ENCODE data around the gene NSUN2. TPM values are rescaled to one million over a fixed set of nuclear protein-coding genes. Genes with fewer than 3 reads are reported as not detected.
A peak's percentile ranks its signal among the peaks of the same experiment; 100 is the strongest.

Gene NSUN2
- total RNA-seq, 1 experiment from 2014 or later, result 155 TPM

- Histone ChIP-seq H3K27me3 (ENCODE audit: insufficient read depth, low read depth) (no peaks in the 10 kb centered on the region), H4K20me1 (ENCODE audit: insufficient read depth) (peaks cover 54% of the 10 kb centered on the region), H3K9me3 (ENCODE audit: insufficient read depth, low read depth) (no peaks in the 10 kb centered on the region), H3K4me2 (peak overlapping the region; percentile 76), H3K9me2 (ENCODE audit: insufficient read depth) (no peaks in the 10 kb centered on the region), H2AFZ (peak overlapping the region; percentile 99), H3K4me3 (peak overlapping the region; percentile 72), H3K27ac (peak overlapping the region; percentile 83), H3K4me1 (replicated peaks; ENCODE audit: insufficient read depth) (peaks cover 22% of the 10 kb centered on the region), H3K79me2 (ENCODE audit: low read depth) (peaks cover 84% of the 10 kb centered on the region), H3F3A (ENCODE audit: insufficient read depth, low read depth) (no peaks in the 10 kb centered on the region; the same call in 1 of the 2 replicates), H3K36me3 (ENCODE audit: low read depth) (peaks cover 43% of the 10 kb centered on the region)
- no peak for DNase-seq
- CTCF ChIA-PET, result interaction anchor here (0.6 kb wide), 1 partner anchor 1125 kb away, joined by 3 read pairs; no protein-coding TSS in a partner anchor
- intact Hi-C loops (cut with micrococcal nuclease; ENCODE audit: unreplicated experiment), result loop anchor here (5.0 to 10.0 kb wide), 3 partner anchors 1115 to 1488 kb away; partner anchors contain the start of genes ADAMTS16, FASTKD3 and MTRR
- TSS peak; percentile 26 for BruUV-seq (replicated peaks)
- POLR2A ChIA-PET (ENCODE audit: unreplicated experiment), result interaction anchor here (0.8 to 1.0 kb wide), 2 partner anchors 81 to 1237 kb away, joined by 7 to 9 read pairs; partner anchors contain the start of genes FASTKD3, MTRR and TENT4A
- TF ChIP-seq CTCF (conservative IDR thresholded peaks at IDR 0.05), result no peak; the same call in 1 of the 2 replicates
Measured at GRCh38 chr5:6632324-6632887, 438 bp downstream of the NSUN2 start.

GRCh38 chr5:6631441-6631840 is 1.4 kb downstream of the NSUN2 start:
- DNase-seq, result no peak
- H2AFZ ChIP-seq, result no peak overlapping the region
- CTCF ChIA-PET, result no interaction called here
- peak overlapping the region; percentile 72 for H3K4me3 ChIP-seq
- peaks cover 88% of the 10 kb centered on the region for H3K79me2 ChIP-seq (ENCODE audit: low read depth)
- POLR2A ChIA-PET (ENCODE audit: unreplicated experiment), result interaction anchor here (0.6 kb wide), 1 partner anchor 253 kb away, joined by 4 read pairs; the partner anchor contains the start of gene MED10
- intact Hi-C loops (cut with micrococcal nuclease; ENCODE audit: unreplicated experiment), result loop anchor here (5.0 to 10.0 kb wide), 3 partner anchors 1116 to 1487 kb away; partner anchors contain the start of genes ADAMTS16, FASTKD3 and MTRR
- no TSS peak for BruUV-seq (replicated peaks)
- H3K4me1 ChIP-seq (replicated peaks; ENCODE audit: insufficient read depth), result peaks cover 22% of the 10 kb centered on the region
- peak overlapping the region; percentile 76 for H3K4me2 ChIP-seq
- peaks cover 52% of the 10 kb centered on the region for H3K36me3 ChIP-seq (ENCODE audit: low read depth)
- no peaks in the 10 kb centered on the region for H3K27me3 ChIP-seq (ENCODE audit: insufficient read depth, low read depth)
- no peaks in the 10 kb centered on the region for H3K9me3 ChIP-seq (ENCODE audit: insufficient read depth, low read depth)
- no peak for TF ChIP-seq EZH2 (IDR thresholded peaks at IDR 0.05; ENCODE audit: low read depth)
- no peak for TF ChIP-seq CTCF (conservative IDR thresholded peaks at IDR 0.05)
- H3K9me2 ChIP-seq (ENCODE audit: insufficient read depth), result no peaks in the 10 kb centered on the region
- H3K27ac ChIP-seq, result no peak overlapping the region
- peaks cover 63% of the 10 kb centered on the region for H4K20me1 ChIP-seq (ENCODE audit: insufficient read depth)
- H3F3A ChIP-seq (ENCODE audit: insufficient read depth, low read depth), result no peaks in the 10 kb centered on the region; the same call in 1 of the 2 replicates

GRCh38 chr5:6626508-6626907 is 6.3 kb downstream of the NSUN2 start:
- H3K4me2 ChIP-seq, result no peak overlapping the region
- no peak for DNase-seq
- peaks cover 72% of the 10 kb centered on the region for H4K20me1 ChIP-seq (ENCODE audit: insufficient read depth)
- CTCF ChIA-PET, result no interaction called here
- intact Hi-C loops (cut with micrococcal nuclease; ENCODE audit: unreplicated experiment), result no loop called here
- TF ChIP-seq EZH2 (IDR thresholded peaks at IDR 0.05; ENCODE audit: low read depth) (no peak), CTCF (conservative IDR thresholded peaks at IDR 0.05) (no peak)
- H3K27me3 ChIP-seq (ENCODE audit: insufficient read depth, low read depth), result no peaks in the 10 kb centered on the region
- no TSS peak for BruUV-seq (replicated peaks)
- no peak overlapping the region for H3K27ac ChIP-seq
- peaks cover 98% of the 10 kb centered on the region for H3K79me2 ChIP-seq (ENCODE audit: low read depth)
- H3F3A ChIP-seq (ENCODE audit: insufficient read depth, low read depth), result peaks cover 14% of the 10 kb centered on the region; the same call in 1 of the 2 replicates
- H3K9me3 ChIP-seq (ENCODE audit: insufficient read depth, low read depth), result no peaks in the 10 kb centered on the region
- no peak overlapping the region for H3K4me3 ChIP-seq
- peaks cover 96% of the 10 kb centered on the region for H3K36me3 ChIP-seq (ENCODE audit: low read depth)
- H3K4me1 ChIP-seq (replicated peaks; ENCODE audit: insufficient read depth), result peaks cover 7% of the 10 kb centered on the region
- H2AFZ ChIP-seq, result no peak overlapping the region
- POLR2A ChIA-PET (ENCODE audit: unreplicated experiment), result no interaction called here
- no peaks in the 10 kb centered on the region for H3K9me2 ChIP-seq (ENCODE audit: insufficient read depth)
